Mesodermal cell (in vitro differentiated cells): ENCODE results near the gene RNF38.
"Not testable (repeated sequence)": the region's sequence is repeated elsewhere in the genome, so short reads cannot be mapped to it uniquely, and the experiment has no call there.

Experiments
- H3K27ac ChIP-seq: 2 replicates; pipeline ENCODE4 v1.7.0; 2013; ENCODE audit warnings: mild to moderate bottlenecking, low read depth, low read length, moderate library complexity; ENCODE audit not compliant: severe bottlenecking
- H3K36me3 ChIP-seq: 2 replicates; pipeline ENCODE4 v1.7.1; 2013; ENCODE audit warnings: mild to moderate bottlenecking, low read length, moderate library complexity; ENCODE audit not compliant: control insufficient read depth, insufficient read depth
- H3K4me1 ChIP-seq: one replicate; pipeline ENCODE4 v1.7.1; 2013; ENCODE audit warnings: mild to moderate bottlenecking, low read length; ENCODE audit not compliant: insufficient read depth, control insufficient read depth, poor library complexity, severe bottlenecking
- H3K4me3 ChIP-seq: 2 replicates; pipeline ENCODE4 v1.7.0; 2013; ENCODE audit warnings: low read length, control low read depth, mild to moderate bottlenecking; ENCODE audit not compliant: insufficient read depth, poor library complexity, severe bottlenecking; ENCODE audit errors: extremely low read depth
- H3K9me3 ChIP-seq: 2 replicates; pipeline ENCODE4 v1.7.1; 2013; ENCODE audit warnings: mild to moderate bottlenecking, low read length, moderate library complexity; ENCODE audit not compliant: control insufficient read depth
- WGBS, 2 experiments: methylation state at CpG; one replicate each; pipeline ENCODE4 v1.1.5; 2013; ENCODE audit warnings: missing lambda C conversion rate in 2 of 2; ENCODE audit not compliant: insufficient coverage in 2 of 2; 5-methylcytosine and 5-hydroxymethylcytosine counted together

Gene RNF38

GRCh38 chr9:36407122-36407723 lies 7.2 kb upstream of the RNF38 start:
- H3K4me3 ChIP-seq = no peak overlapping the region
- WGBS, 2 experiments = 83 to 85% methylated on average over 2 of the region's 4 CpGs
- H3K27ac ChIP-seq = peak overlapping the region; percentile 24
- peaks cover 5% of the 10 kb centered on the region for H3K4me1 ChIP-seq
- H3K9me3 ChIP-seq = no peaks in the 10 kb centered on the region
- peaks cover 8% of the 10 kb centered on the region for H3K36me3 ChIP-seq

GRCh38 chr9:36402536-36402935 lies 2.5 kb upstream of the RNF38 start:
- Histone ChIP-seq H3K36me3 (peaks cover 9% of the 10 kb centered on the region), H3K4me3 (no peak overlapping the region), H3K4me1 (peaks cover 14% of the 10 kb centered on the region), H3K27ac (peak overlapping the region; percentile 2), H3K9me3 (no peaks in the 10 kb centered on the region)
- 86 to 95% methylated on average over 1 to 2 of the region's 3 CpGs for WGBS, 2 experiments

- Histone ChIP-seq H3K4me3 (peak overlapping the region; percentile 77), H3K27ac (peak overlapping the region; percentile 2)
These were observed 1.9 kb upstream of the RNF38 start for GRCh38 chr9:36401897-36402480.

DNA sequence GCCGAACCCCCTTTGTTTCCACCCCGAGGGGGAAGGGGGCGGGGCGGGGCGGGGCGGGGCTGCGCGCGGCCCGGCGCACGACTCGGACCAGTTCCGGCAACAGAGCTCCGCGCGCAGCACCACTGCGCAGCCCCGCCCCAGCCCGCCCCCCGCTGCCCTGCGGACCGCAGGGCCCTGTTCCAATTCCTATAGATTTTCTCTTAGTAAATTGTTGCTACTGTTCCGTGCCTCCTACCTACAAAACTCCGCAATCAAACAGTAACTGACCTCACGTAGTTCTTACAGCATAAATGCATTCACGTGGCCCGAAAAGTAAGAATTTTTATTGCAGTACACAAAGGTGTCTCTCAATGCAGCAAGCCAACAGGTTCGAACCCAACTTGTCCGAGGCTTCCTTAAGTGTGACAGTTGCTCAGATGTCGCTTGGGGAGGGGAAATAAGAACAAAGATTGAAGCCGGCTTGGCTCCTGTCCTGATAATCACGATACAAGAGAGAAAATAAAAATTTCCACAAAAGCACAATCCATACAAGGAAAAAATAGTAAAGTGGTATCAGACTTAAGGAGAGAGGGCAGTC lies 1.2 kb upstream of the RNF38 start:
- Histone ChIP-seq H3K4me1 (peaks cover 14% of the 10 kb centered on the region), H3K9me3 (no peaks in the 10 kb centered on the region), H3K27ac (peak overlapping the region; percentile 94), H3K4me3 (peak overlapping the region; percentile 77), H3K36me3 (peaks cover 20% of the 10 kb centered on the region)
- 6 to 10% methylated on average over 7 to 25 of the region's 33 CpGs for WGBS, 2 experiments

More at GRCh38 chr9:36401897-36402480, 1.9 kb upstream of the RNF38 start:
- 100% methylated on average over 1 to 3 of the region's 3 CpGs for WGBS, 2 experiments
- peaks cover 14% of the 10 kb centered on the region for H3K4me1 ChIP-seq
- H3K36me3 ChIP-seq = peaks cover 15% of the 10 kb centered on the region
- no peaks in the 10 kb centered on the region for H3K9me3 ChIP-seq

DNA sequence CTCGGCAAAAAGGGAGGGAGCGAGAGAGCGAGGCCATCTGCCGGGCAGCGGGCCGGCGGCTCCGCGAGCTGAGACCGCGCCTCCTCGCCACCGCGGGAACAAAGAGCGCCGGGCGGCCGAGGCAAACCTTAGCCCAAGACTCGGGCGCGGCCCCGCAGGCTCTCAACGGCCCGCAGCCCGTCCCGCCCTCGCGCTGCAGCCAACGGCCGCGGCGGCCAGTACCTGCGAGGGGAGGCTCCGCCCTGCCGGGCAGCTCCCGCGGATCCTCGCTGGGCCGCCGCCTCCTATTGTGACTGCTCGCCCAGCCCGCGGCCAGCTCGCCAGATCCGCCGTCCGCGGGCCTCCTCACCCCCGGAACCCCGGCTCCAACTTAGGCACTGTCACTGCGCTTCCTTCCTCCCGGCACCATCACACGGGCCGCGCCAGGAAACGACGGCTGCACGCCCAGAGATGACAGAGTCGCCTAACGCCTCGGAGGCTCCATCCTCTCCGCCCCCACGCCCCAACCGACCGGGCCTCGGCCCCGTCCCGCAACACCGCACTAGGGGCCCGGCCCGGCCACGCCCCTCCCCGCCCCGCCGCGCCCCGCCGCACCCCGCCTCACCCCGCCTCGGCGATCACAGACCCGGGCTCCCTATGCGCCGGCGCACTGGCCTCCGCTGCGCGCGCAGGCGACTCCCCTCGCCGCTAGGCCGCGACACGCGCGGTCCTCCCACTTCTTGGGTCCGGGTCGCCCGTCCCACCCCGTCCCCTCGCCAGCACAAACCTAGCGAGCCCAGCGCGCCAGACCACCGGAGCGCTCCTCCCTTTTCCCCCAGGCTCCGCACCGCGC lies 479 bp upstream of the RNF38 start:
- 0 to 1% methylated on average over 51 to 76 of the region's 111 CpGs for WGBS, 2 experiments
- peak overlapping the region; percentile 94 for H3K27ac ChIP-seq
- peak overlapping the region; percentile 77 for H3K4me3 ChIP-seq
- H3K4me1 ChIP-seq = peaks cover 14% of the 10 kb centered on the region
- H3K9me3 ChIP-seq = no peaks in the 10 kb centered on the region
- peaks cover 26% of the 10 kb centered on the region for H3K36me3 ChIP-seq

GRCh38 chr9:36398745-36399144 lies 1.3 kb downstream of the RNF38 start:
- Histone ChIP-seq H3K36me3 (peaks cover 33% of the 10 kb centered on the region), H3K9me3 (no peaks in the 10 kb centered on the region), H3K4me1 (peaks cover 14% of the 10 kb centered on the region), H3K4me3 (peak overlapping the region; percentile 77), H3K27ac (no peak overlapping the region)

DNA sequence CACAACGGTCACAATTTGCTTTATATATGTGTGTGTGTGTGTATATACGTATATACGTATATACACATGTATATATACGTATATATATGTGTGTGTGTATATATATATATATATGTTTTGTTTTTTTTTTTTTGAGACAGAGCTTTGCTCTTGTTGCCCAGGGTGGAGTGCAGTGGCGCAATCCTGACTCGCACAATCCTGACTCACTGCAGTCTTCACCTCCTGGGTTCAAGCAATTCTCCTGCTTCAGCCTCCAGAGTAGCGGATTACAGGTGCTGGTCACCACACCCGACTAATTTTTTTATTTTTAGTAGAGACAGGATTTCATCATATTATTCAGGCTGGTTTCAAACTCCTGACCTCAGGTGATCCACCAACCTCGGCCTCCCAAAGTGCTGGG lies 3.1 kb downstream of the RNF38 start:
- 94 to 95% methylated on average over 2 to 3 of the region's 9 CpGs for WGBS, 2 experiments
- no peak overlapping the region for H3K4me3 ChIP-seq
- peaks cover 42% of the 10 kb centered on the region for H3K36me3 ChIP-seq
- H3K4me1 ChIP-seq = peaks cover 10% of the 10 kb centered on the region
- H3K27ac ChIP-seq = no peak overlapping the region
- H3K9me3 ChIP-seq = no peaks in the 10 kb centered on the region

GRCh38 chr9:36392489-36392888 lies 7.6 kb downstream of the RNF38 start:
- Histone ChIP-seq H3K4me1 (no peaks in the 10 kb centered on the region), H3K4me3 (no peak overlapping the region), H3K9me3 (no peaks in the 10 kb centered on the region), H3K27ac (no peak overlapping the region), H3K36me3 (peaks cover 63% of the 10 kb centered on the region)
- 100% methylated on average over 1 of the region's 1 CpG; no CpG with 5 or more reads in 1 of the 2 experiments for WGBS, 2 experiments

DNA sequence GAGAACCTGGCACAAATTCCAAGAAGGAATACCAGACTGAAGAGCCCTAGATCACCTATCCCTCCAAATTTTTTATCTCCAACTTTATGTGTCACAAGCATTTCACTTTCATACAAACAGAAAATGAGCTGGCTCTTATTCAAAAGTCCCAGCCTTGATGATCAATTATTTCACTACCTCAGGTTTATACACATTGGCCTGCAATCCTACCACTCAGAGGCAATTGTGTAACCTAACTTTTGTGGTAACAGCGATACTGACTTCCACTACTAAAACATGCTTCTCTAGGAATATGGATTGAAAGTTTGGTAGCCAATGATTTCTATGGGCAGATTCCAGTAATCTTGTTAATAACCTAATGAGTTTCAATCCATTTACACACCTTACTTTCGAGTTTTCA lies 10.5 kb downstream of the RNF38 start:
- Histone ChIP-seq H3K36me3 (peaks cover 51% of the 10 kb centered on the region), H3K4me3 (no peak overlapping the region), H3K4me1 (no peaks in the 10 kb centered on the region), H3K27ac (no peak overlapping the region), H3K9me3 (no peaks in the 10 kb centered on the region)
- 100% methylated on average over 1 of the region's 2 CpGs for WGBS, 2 experiments

GRCh38 chr9:36386396-36386965 lies 13.6 kb downstream of the RNF38 start:
- not testable (repeated sequence) for H3K4me1 ChIP-seq, H3K4me3 ChIP-seq, H3K27ac ChIP-seq, H3K9me3 ChIP-seq
- WGBS, 2 experiments = 96 to 97% methylated on average over 5 to 6 of the region's 7 CpGs
- peaks cover 35% of the 10 kb centered on the region for H3K36me3 ChIP-seq
